ENCODE results near the gene GTF2H4.
"Not testable (repeated sequence)": the region's sequence is repeated elsewhere in the genome, so short reads cannot be mapped to it uniquely, and the experiment has no call there.

GTF2H4 gene

GRCh38 chr6:30907758-30908591 lies at the start of gene GTF2H4:
TSS of gene GTF2H4 (plus strand) at chr6:30908207.
- H3K4me1 ChIP-seq: peaks cover 0 to 19% (median 12%) of the 10 kb centered on the region in 4 donors
- no peaks in the 10 kb centered on the region for H3K27me3 ChIP-seq
- no peak for TF ChIP-seq CTCF (IDR thresholded peaks at IDR 0.05)
- DNase-seq: peak; percentile 98 to 99
- intact Hi-C loops (cut with DNase I; ENCODE audit: low total_unique reads): no loop called here
- H3K9me3 ChIP-seq: no peaks in the 10 kb centered on the region
- H3K4me3 ChIP-seq: peak within 1 kb of the TSS; percentile 68 to 89
- H3K27ac ChIP-seq: peak within 1 kb of the TSS; percentile 70 to 75
- H3K36me3 ChIP-seq: peaks cover 7 to 29% (median 27%) of the 10 kb centered on the region in 3 donors

- intact Hi-C loops (cut with DNase I; ENCODE audit: low total_unique reads); H3K27me3 ChIP-seq; DNase-seq; H3K9me3 ChIP-seq; H3K36me3 ChIP-seq; H3K27ac ChIP-seq; H3K4me3 ChIP-seq; H3K4me1 ChIP-seq: not testable (repeated sequence)
Observed at GRCh38 chr6:30859726-30860125, 48.3 kb upstream of the GTF2H4 start.

GRCh38 chr6:30861257-30862048 lies 46.6 kb upstream of the GTF2H4 start:
- Histone ChIP-seq H3K27me3 (peaks cover 0 to 5% of the 10 kb centered on the region in 2 donors), H3K9me3 (no peaks in the 10 kb centered on the region), H3K36me3 (no peaks in the 10 kb centered on the region), H3K4me1 (no peaks in the 10 kb centered on the region), H3K4me3 (no peak overlapping the region), H3K27ac (no peak overlapping the region)
- intact Hi-C loops (cut with DNase I; ENCODE audit: low total_unique reads): no loop called here
- no peak for DNase-seq
- no peak for TF ChIP-seq CTCF (IDR thresholded peaks at IDR 0.05)

GRCh38 chr6:30862156-30862875 lies 45.7 kb upstream of the GTF2H4 start:
- Histone ChIP-seq H3K4me3 (no peak overlapping the region), H3K9me3 (no peaks in the 10 kb centered on the region), H3K36me3 (no peaks in the 10 kb centered on the region), H3K27ac (no peak overlapping the region), H3K27me3 (peaks cover 0 to 5% of the 10 kb centered on the region in 2 donors), H3K4me1 (no peaks in the 10 kb centered on the region)
- no peak for DNase-seq
- no peak for TF ChIP-seq CTCF (IDR thresholded peaks at IDR 0.05)
- intact Hi-C loops (cut with DNase I; ENCODE audit: low total_unique reads): no loop called here

- peaks cover 0 to 5% of the 10 kb centered on the region in 2 donors for H3K27me3 ChIP-seq
- peaks cover 0 to 7% (median 5%) of the 10 kb centered on the region in 3 donors for H3K9me3 ChIP-seq
- H3K36me3 ChIP-seq: no peaks in the 10 kb centered on the region
- no peak for DNase-seq
- no peak overlapping the region for H3K4me3 ChIP-seq
- intact Hi-C loops (cut with DNase I; ENCODE audit: low total_unique reads): no loop called here
- TF ChIP-seq CTCF (IDR thresholded peaks at IDR 0.05): no peak
- H3K27ac ChIP-seq: no peak overlapping the region
- no peaks in the 10 kb centered on the region for H3K4me1 ChIP-seq
Observed at GRCh38 chr6:30864325-30864724, 43.7 kb upstream of the GTF2H4 start.

- H3K4me3 ChIP-seq; H3K27me3 ChIP-seq; H3K27ac ChIP-seq; DNase-seq; H3K4me1 ChIP-seq; intact Hi-C loops (cut with DNase I; ENCODE audit: low total_unique reads); H3K36me3 ChIP-seq: not testable (repeated sequence)
- H3K9me3 ChIP-seq: peaks cover 0 to 15% (median 9%) of the 10 kb centered on the region in 3 donors
Observed at GRCh38 chr6:30869241-30869749, 38.7 kb upstream of the GTF2H4 start.
